CD4-positive, CD25-positive, alpha-beta regulatory T cell (primary cell): ENCODE measurements around the gene MED10. TPM values are rescaled to one million over a fixed set of nuclear protein-coding genes. Genes with fewer than 3 reads are reported as not detected.

Experiments
- ATAC-seq, 2 donors: fragments of 150-1000 bp; cut with Tn5 transposase; one replicate each; pipeline ENCODE4 v1.10.0; 2021; ENCODE audit warnings: low read depth in 2 of 2, moderate number of reproducible peaks in 2 of 2, moderate library complexity in 1 of 2
- DNase-seq, 3 donors: peaks; one replicate each; pipeline versions ENCODE4 v3.0.0 to v3.0.0-alpha.2; 2012 to 2022; ENCODE audit warnings: mixed read lengths in 1 of 3
- H3K27ac ChIP-seq: one replicate; pipeline ENCODE4 v1.7.0; 2013; ENCODE audit warnings: mild to moderate bottlenecking, low read length; ENCODE audit not compliant: insufficient read depth, poor library complexity, severe bottlenecking
- H3K27me3 ChIP-seq: one replicate; pipeline ENCODE4 v1.7.0; 2013; ENCODE audit warnings: low read length; ENCODE audit not compliant: control insufficient read depth, insufficient read depth
- H3K36me3 ChIP-seq: one replicate; pipeline ENCODE4 v1.7.0; 2013; ENCODE audit warnings: mild to moderate bottlenecking, low read length, moderate library complexity; ENCODE audit not compliant: control insufficient read depth, insufficient read depth
- H3K4me1 ChIP-seq: 2 replicates; pipeline ENCODE4 v1.7.0; 2013; ENCODE audit warnings: mild to moderate bottlenecking, low read length; ENCODE audit not compliant: insufficient read depth, control insufficient read depth, poor library complexity, severe bottlenecking
- H3K4me3 ChIP-seq: one replicate; pipeline ENCODE4 v1.7.0; 2013; ENCODE audit warnings: low read depth, mild to moderate bottlenecking, low read length, moderate library complexity
- H3K9me3 ChIP-seq, 2 experiments: 1 replicate in 1 of 2; 2 replicates in 1 of 2; pipeline ENCODE4 v1.7.0; 2013; ENCODE audit warnings: low read length in 2 of 2, mild to moderate bottlenecking in 1 of 2, moderate library complexity in 1 of 2; ENCODE audit not compliant: control insufficient read depth in 2 of 2
- H3K27ac Mint-ChIP-seq, 3 donors: one replicate each; pipeline ENCODE4 v1.8.0; 2020 to 2022; ENCODE audit warnings: mild to moderate bottlenecking in 3 of 3, mixed read lengths in 3 of 3, moderate library complexity in 2 of 3
- H3K27me3 Mint-ChIP-seq: one replicate; pipeline ENCODE4 v1.8.0; 2022; ENCODE audit warnings: mild to moderate bottlenecking, mixed read lengths
- H3K36me3 Mint-ChIP-seq: one replicate; pipeline ENCODE4 v1.8.0; 2020; ENCODE audit warnings: mixed read lengths
- H3K4me1 Mint-ChIP-seq, 4 donors: one replicate each; pipeline ENCODE4 v1.8.0; 2020 to 2022; ENCODE audit warnings: mixed read lengths in 4 of 4, mild to moderate bottlenecking in 1 of 4
- H3K4me3 Mint-ChIP-seq, 4 donors: one replicate each; pipeline ENCODE4 v1.8.0; 2020 to 2022; ENCODE audit warnings: mild to moderate bottlenecking in 4 of 4, mixed read lengths in 4 of 4, moderate library complexity in 3 of 4
- H3K9me3 Mint-ChIP-seq, 7 donors: one replicate each; pipeline ENCODE4 v1.8.0; 2020 to 2022; ENCODE audit warnings: mixed read lengths in 7 of 7, mild to moderate bottlenecking in 3 of 7, moderate library complexity in 2 of 7
- polyA plus RNA-seq, 4 donors: library from polyadenylated mRNA; unstranded; fragments of 300-500 nt; fragmentation: Illumina TruSeq; gene quantifications; one replicate each; pipeline ENCODE4 v1.2.3, GENCODE V29; 2021
- total RNA-seq: library from RNA; stranded (reverse); gene quantifications from one replicate; pipeline ENCODE4 v1.2.3, GENCODE V29; 2022

The MED10 gene
- total and polyA plus RNA-seq, 5 donors from 2014 or later = 66.8 to 126 (median 101) TPM

- Histone ChIP-seq H3K36me3 (no peaks in the 10 kb centered on the region), H3K4me3 (no peak overlapping the region), H3K27ac (no peak overlapping the region), H3K4me1 (peaks cover 4% of the 10 kb centered on the region), H3K9me3 (no peaks in the 10 kb centered on the region), H3K27me3 (peaks cover 3% of the 10 kb centered on the region)
- Mint-ChIP-seq H3K27ac (no peak overlapping the region), H3K4me3 (no peak overlapping the region), H3K27me3 (peaks cover 32% of the 10 kb centered on the region), H3K4me1 (peaks cover 0 to 2% (median 0%) of the 10 kb centered on the region in 4 donors), H3K9me3 (peaks cover 0 to 2% (median 0%) of the 10 kb centered on the region in 7 donors), H3K36me3 (no peaks in the 10 kb centered on the region)
- ATAC-seq (no peak), DNase-seq (no peak)
Measured at GRCh38 chr5:6396836-6397535, 18.6 kb upstream of the MED10 start.

DNA sequence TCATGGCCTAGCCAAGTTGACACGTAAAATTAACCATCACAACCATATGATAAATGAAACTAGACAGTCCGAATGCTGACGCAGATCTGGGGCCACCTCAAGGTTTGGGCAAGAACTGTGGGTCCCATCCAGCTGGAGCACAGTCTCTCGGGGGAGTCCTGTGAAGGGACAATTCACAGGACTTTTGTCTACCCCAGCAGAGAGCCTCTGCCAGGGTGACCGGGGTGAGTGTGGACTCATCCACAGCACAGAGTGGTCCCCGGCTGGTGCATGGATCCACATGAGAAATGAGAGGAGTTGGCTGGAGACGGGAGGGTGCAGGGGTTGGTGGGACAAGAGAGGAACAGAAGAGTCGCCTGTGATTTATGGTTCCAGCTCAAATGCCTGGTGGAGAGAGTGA lies 17.7 kb upstream of the MED10 start:
- no peak overlapping the region for H3K27ac Mint-ChIP-seq
- DNase-seq (no peak), ATAC-seq (no peak)
- no peak overlapping the region for H3K27ac ChIP-seq
- H3K36me3 ChIP-seq = no peaks in the 10 kb centered on the region
- peaks cover 0 to 2% (median 0%) of the 10 kb centered on the region in 7 donors for H3K9me3 Mint-ChIP-seq
- no peaks in the 10 kb centered on the region for H3K9me3 ChIP-seq
- peaks cover 0 to 2% (median 0%) of the 10 kb centered on the region in 4 donors for H3K4me1 Mint-ChIP-seq
- H3K4me1 ChIP-seq = peaks cover 4% of the 10 kb centered on the region
- no peak overlapping the region for H3K4me3 ChIP-seq
- no peak overlapping the region for H3K4me3 Mint-ChIP-seq
- no peaks in the 10 kb centered on the region for H3K27me3 ChIP-seq
- H3K36me3 Mint-ChIP-seq = no peaks in the 10 kb centered on the region
- H3K27me3 Mint-ChIP-seq = peaks cover 28% of the 10 kb centered on the region

- no peak overlapping the region for H3K4me3 Mint-ChIP-seq
- H3K27me3 Mint-ChIP-seq = peaks cover 28% of the 10 kb centered on the region
- DNase-seq = no peak
- H3K9me3 Mint-ChIP-seq = peaks cover 0 to 4% (median 0%) of the 10 kb centered on the region in 7 donors
- H3K9me3 ChIP-seq = no peaks in the 10 kb centered on the region
- H3K27ac ChIP-seq = no peak overlapping the region
- H3K27me3 ChIP-seq = no peaks in the 10 kb centered on the region
- H3K27ac Mint-ChIP-seq = no peak overlapping the region
- no peak overlapping the region for H3K4me3 ChIP-seq
- H3K4me1 ChIP-seq = peaks cover 4% of the 10 kb centered on the region
- no peaks in the 10 kb centered on the region for H3K36me3 ChIP-seq
- ATAC-seq = no peak
- peaks cover 0 to 2% (median 0%) of the 10 kb centered on the region in 4 donors for H3K4me1 Mint-ChIP-seq
- no peaks in the 10 kb centered on the region for H3K36me3 Mint-ChIP-seq
Measured at GRCh38 chr5:6395621-6396020, 17.3 kb upstream of the MED10 start.

DNA sequence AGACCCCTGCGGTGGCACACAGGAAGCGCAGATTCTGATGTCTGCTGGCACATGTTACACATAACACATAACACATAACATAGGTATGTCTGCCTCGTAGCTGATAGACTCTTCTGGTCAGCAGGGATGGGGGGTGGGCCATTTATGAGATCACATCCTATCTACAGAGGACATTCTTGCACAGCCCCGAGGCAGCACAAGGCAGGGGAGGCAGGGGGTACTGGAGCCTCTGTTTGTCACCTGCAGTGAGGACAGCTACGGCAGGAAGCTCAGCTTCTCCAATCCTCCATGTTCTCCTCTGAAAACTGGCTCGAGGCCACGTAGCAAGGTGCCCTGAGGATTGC lies 16.7 kb upstream of the MED10 start:
- peaks cover 0 to 7% (median 0%) of the 10 kb centered on the region in 7 donors for H3K9me3 Mint-ChIP-seq
- H3K4me1 Mint-ChIP-seq = peaks cover 0 to 2% (median 0%) of the 10 kb centered on the region in 4 donors
- ATAC-seq (no peak), DNase-seq (no peak)
- H3K9me3 ChIP-seq = no peaks in the 10 kb centered on the region
- peaks cover 30% of the 10 kb centered on the region for H3K27me3 Mint-ChIP-seq
- H3K27me3 ChIP-seq = no peaks in the 10 kb centered on the region
- no peaks in the 10 kb centered on the region for H3K36me3 Mint-ChIP-seq
- H3K4me3 ChIP-seq = no peak overlapping the region
- no peaks in the 10 kb centered on the region for H3K36me3 ChIP-seq
- H3K4me1 ChIP-seq = peaks cover 4% of the 10 kb centered on the region
- no peak overlapping the region for H3K4me3 Mint-ChIP-seq
- no peak overlapping the region for H3K27ac ChIP-seq
- H3K27ac Mint-ChIP-seq = no peak overlapping the region

DNA sequence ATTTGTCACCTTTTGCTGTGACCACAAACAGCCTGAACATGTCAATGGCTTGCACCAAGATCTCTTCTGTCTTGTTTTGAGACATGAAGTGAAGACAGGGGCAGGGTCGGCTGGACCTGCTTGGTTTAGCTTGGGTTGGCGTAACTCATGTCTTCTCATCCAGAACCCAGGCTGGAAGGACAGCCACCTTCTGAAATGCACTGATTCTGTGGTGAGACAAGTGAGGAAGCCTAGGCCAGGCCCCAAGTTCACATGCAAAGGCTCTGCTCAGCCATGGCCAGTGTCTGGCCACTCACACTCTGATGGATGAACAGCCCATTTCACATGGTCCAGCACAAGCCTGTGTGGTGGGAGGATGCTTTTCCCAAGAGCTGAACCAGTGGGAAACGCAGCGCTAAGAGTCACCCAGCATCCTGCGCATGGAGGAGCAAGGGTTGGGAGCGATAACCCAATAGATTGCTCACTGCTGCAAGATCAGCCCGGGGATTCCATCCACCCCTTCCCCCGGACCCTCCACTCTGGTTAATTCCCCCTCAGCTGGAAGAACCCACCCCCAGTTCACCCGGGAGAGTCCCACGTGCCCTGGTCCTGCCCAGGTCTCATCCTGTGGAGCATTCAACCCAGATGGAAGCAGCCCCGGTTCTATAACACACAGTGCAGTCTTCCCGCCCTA lies 16.2 kb upstream of the MED10 start:
- Mint-ChIP-seq H3K4me3 (no peak overlapping the region), H3K27ac (no peak overlapping the region), H3K9me3 (peaks cover 0 to 7% (median 0%) of the 10 kb centered on the region in 7 donors), H3K27me3 (peaks cover 26% of the 10 kb centered on the region), H3K36me3 (no peaks in the 10 kb centered on the region), H3K4me1 (peaks cover 0 to 2% (median 0%) of the 10 kb centered on the region in 4 donors)
- H3K27me3 ChIP-seq = no peaks in the 10 kb centered on the region
- H3K4me3 ChIP-seq = no peak overlapping the region
- no peak overlapping the region for H3K27ac ChIP-seq
- H3K4me1 ChIP-seq = peaks cover 4% of the 10 kb centered on the region
- no peaks in the 10 kb centered on the region for H3K36me3 ChIP-seq
- ATAC-seq (no peak), DNase-seq (no peak)
- no peaks in the 10 kb centered on the region for H3K9me3 ChIP-seq

DNA sequence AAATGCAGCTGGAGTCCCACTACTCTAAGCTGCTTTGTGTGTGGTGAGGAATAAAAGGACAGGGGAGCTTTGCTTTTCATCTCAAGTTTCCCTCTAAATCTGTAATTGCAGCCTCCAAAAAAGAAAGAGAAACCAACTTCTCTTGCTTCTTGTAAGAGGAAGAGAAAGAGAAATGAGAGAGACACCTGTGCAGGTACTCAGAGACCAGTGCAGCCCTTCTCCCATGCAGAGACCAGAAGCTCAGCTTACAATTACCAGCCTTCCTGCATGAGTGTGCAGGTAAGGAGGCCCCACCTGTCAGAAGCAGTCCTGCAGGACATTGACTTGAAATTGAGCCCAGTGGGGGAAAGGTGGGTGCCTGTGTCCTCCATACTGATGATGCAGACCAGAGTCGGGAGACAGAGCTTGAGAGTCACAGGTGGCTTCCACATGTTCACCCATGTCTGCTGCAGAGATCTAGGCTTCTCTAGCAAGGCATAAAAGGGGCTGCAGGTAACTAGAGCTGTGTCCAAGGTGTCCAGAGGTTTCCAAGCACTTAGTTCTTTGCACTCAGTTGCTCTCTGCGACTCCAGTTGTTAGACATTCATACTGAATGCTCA lies 15.3 kb upstream of the MED10 start:
- no peaks in the 10 kb centered on the region for H3K36me3 Mint-ChIP-seq
- H3K4me1 Mint-ChIP-seq = peaks cover 0 to 2% (median 0%) of the 10 kb centered on the region in 4 donors
- Histone ChIP-seq H3K9me3 (no peaks in the 10 kb centered on the region), H3K36me3 (no peaks in the 10 kb centered on the region), H3K27ac (no peak overlapping the region), H3K4me1 (peaks cover 4% of the 10 kb centered on the region), H3K4me3 (no peak overlapping the region), H3K27me3 (no peaks in the 10 kb centered on the region)
- peaks cover 27% of the 10 kb centered on the region for H3K27me3 Mint-ChIP-seq
- peak in 1 of 3 donors; percentile 19 for DNase-seq
- H3K4me3 Mint-ChIP-seq = no peak overlapping the region
- H3K9me3 Mint-ChIP-seq = peaks cover 0 to 7% (median 0%) of the 10 kb centered on the region in 7 donors
- H3K27ac Mint-ChIP-seq = no peak overlapping the region
- ATAC-seq = no peak

- H3K4me3 ChIP-seq = no peak overlapping the region
- DNase-seq (no peak), ATAC-seq (no peak)
- H3K4me3 Mint-ChIP-seq = no peak overlapping the region
- no peak overlapping the region for H3K27ac Mint-ChIP-seq
- peaks cover 0 to 7% (median 0%) of the 10 kb centered on the region in 7 donors for H3K9me3 Mint-ChIP-seq
- H3K27ac ChIP-seq = no peak overlapping the region
- no peaks in the 10 kb centered on the region for H3K27me3 ChIP-seq
- H3K9me3 ChIP-seq = no peaks in the 10 kb centered on the region
- no peaks in the 10 kb centered on the region for H3K36me3 ChIP-seq
- peaks cover 4% of the 10 kb centered on the region for H3K4me1 ChIP-seq
- H3K36me3 Mint-ChIP-seq = no peaks in the 10 kb centered on the region
- peaks cover 26% of the 10 kb centered on the region for H3K27me3 Mint-ChIP-seq
- peaks cover 0 to 2% (median 0%) of the 10 kb centered on the region in 4 donors for H3K4me1 Mint-ChIP-seq
Measured at GRCh38 chr5:6392561-6392960, 14.2 kb upstream of the MED10 start.
